GM19463 (cell line): ENCODE measurements around the gene CAMKMT.

Experiments
- ATAC-seq: cut with Tn5 transposase; IDR thresholded peaks from one replicate; pipeline ENCODE4 v1.9.1; 2021; ENCODE audit warnings: mild to moderate bottlenecking, moderate library complexity; ENCODE audit not compliant: unreplicated experiment

Gene CAMKMT

GRCh38 chr2:44723921-44724320, 362.2 kb downstream of the CAMKMT start:
- ATAC-seq = no peak

DNA sequence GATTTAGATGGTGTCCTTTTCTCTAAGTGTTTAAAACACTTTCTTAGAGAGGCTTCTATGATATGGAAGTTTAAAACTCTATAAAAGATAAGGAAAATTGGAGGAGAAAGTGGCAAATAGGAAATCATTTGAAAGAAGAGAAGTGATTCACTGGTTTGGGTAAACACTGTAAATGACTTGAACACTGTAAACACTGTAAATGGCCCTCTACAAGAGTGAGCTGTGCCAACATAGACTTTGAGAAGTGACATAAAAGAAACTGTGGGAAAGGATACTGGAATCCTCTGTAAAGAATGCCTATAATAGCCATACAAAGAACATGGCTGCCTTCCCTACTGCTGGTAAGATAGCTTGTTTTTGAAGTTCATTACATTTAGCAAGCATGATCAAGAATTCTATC, 368.8 kb downstream of the CAMKMT start:
- ATAC-seq = no peak

DNA sequence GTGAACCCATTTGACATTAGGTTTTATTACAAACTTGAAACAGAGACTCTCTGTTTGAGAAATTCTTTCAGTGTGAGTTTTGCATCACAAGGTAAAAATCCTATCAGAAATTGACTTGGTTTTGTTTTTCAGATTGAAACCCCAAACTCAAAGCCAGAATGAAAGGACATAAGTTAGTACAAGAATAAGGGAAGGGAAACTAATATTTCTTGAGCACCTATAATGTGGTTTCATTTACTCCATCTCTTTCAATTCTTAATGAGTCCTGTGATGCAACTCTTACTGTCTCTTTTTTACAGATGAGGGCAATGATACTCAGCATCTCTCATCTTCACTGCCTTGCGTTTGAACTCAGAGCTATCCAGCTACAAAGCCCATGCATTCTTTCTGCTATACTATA, 369.8 kb downstream of the CAMKMT start:
- ATAC-seq = peak; percentile 87

DNA sequence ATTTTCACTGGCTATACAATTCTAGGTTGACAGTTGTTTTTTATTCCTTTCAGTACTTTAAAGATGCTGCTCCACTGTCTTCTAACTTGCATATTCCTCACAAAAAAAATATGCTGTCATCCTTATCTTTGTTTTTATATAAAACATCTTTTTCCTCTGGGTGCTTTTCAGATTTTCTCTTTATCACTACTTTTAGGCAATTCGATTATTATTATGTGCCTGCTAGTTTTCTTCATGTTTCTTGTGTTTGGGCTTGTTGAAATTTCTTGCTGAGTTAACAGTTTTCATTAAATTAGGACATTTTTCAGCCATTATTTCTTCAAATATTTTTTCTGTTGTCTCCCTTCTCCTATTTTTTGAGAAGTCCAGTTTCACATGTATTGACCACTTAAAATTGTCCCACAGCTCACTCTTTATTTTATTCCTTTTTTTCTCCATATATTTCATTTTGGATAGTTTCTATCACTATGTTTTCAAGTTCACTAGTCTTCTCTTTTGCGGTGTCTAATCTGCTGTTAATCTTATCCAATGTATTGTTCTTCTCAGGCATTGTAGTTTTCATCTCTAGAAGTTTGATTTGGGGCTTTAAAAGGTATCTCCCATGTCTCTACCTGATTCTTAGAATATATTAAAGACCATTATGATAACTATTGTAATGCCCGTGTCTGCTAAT, 374.7 kb downstream of the CAMKMT start:
- ATAC-seq = no peak

GRCh38 chr2:44740678-44741077, 378.9 kb downstream of the CAMKMT start:
- ATAC-seq = no peak

DNA sequence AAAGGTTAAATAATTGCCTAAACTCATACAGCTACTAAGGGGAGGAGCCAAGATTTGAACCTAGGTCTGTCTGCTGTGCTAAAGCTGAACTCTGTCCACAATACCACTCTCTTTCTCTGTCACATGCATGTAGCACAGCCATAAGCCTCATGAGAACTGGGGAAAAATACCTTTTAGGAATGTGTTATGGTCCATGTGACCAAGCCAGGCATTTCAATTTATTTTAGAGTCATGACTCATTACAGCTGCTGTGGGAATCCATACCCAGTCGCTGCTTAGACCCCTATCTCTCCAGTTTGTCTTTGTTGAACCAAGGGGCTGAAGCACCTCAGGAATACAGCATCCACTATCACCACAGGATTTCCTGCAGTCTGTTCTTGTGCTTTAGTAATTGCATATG, 379.8 kb downstream of the CAMKMT start:
- no peak for ATAC-seq

- ATAC-seq = no peak
Measured at GRCh38 chr2:44742057-44742456, 380.3 kb downstream of the CAMKMT start.

- ATAC-seq = no peak
Measured at GRCh38 chr2:44743473-44743872, 381.7 kb downstream of the CAMKMT start.

DNA sequence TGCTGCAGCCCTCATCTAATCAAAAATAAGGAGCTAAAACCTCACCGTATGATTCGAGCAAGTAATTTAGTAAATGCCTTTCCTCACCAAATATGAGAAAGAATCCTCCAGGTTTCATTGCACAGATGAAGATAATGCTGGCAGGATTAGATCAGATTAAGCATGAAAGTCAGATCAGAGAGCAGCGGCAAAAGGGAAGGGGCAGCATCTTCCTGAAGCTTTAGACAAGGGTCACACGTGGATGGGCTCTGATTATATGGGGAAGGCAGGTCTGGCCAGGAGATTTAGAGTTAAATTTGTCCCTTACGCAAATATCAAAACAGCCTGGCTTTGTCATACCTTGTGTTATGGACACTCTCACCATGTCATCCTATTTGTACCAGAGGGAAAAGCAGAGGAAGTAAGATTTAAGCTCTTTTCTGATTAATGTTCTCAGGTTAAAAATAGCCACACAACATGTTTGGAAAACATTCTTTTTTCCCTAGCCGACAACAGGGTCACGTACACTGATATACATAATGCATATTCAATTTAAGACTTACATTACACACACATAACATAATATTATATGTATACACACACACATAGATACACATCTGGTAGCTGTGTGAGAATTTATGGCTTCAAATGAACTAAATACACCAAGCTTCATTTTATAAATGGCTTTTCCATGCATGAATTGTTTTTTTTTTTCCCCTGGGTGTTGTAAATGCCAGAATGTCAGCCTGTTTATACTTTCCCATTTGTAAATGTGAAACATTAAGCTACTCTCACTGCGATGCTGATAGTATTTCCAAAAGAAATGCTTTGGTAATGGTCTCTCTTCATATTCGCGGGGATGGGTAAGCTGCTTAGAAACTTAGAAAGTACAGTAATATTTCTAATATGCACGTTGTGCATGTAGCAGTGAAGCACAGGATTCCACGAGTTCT, 383.5 kb downstream of the CAMKMT start:
- no peak for ATAC-seq

DNA sequence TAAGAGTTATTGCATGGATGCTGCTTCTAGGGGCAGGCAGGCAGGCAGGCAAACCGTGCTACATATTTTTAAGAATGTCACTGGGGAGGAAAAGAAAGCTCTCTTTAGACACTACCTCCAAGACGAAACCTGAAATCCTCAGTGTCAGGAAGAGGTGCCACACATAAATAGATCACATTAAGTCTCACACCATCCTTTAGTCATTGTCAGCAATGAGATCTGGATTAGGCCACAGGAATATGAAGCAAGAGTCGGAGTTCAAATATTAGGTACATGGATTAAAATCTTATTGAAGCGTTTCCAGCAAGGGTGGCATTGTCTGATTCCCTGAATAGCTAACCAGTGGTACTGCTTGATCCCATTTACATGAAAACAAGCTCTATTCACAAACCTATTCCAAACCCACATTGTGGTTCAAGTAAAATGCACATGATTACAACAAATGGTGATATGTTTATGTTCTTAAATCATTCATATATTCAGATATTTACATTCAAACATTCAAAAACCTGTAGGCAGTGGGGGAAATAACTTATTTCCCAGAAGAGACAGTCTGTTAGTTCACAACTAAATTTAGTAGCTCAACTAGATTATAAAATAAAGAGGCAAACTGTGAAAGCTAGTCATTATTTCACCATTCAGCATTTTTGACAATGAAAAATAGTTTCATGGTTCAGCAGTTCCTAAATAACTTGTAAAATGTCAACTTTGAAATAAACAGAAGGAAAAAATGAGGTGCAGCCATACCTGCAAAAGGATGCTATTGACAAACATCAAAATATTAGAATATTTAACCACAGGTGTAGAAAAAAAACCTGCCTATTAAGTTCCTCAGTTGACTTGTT, 384.4 kb downstream of the CAMKMT start:
- no peak for ATAC-seq

DNA sequence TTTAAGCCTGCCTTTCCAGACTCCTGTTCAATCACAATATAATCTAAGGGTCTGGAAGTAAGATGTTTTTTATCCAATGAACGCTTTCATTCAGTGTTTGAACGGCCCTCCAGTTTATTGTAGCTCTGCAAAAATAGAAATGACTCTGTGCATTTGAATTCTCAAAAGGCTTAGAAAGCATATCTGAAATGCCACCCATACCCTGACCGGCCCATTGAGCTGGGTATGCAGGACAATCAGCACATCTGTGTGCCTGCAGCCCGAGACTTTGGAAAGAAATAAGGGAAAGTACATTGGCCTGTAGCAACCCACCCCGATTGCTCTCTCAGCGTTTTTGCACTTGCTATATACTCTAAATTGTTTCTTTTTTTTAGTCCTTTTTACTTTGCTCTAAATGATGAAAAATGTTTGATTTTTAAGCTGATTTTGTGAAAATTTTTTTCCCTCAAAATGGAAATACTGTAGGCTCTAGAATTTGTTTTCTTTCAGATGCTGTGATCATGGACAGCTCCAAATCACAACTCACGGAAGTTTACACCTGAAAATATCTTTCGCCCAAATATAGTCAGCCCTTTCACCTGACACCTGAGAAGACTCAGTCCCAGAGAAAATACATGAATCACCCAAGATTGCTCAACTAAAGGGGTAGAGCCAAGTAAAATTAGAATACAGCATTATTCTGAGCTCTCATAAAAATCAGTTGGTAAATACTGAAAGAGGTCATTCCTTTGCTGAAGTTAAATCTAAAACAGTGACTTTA, 385.3 kb downstream of the CAMKMT start:
- ATAC-seq = no peak

GRCh38 chr2:44747794-44748193, 386.0 kb downstream of the CAMKMT start:
- ATAC-seq = no peak

GRCh38 chr2:44751754-44752479, 390.2 kb downstream of the CAMKMT start:
- no peak for ATAC-seq

GRCh38 chr2:44752761-44753160, 391.0 kb downstream of the CAMKMT start:
- ATAC-seq = no peak

GRCh38 chr2:44753552-44754285, 392.0 kb downstream of the CAMKMT start:
- ATAC-seq = peak; percentile 99

- ATAC-seq = no peak
Measured at GRCh38 chr2:44758591-44758990, 396.8 kb downstream of the CAMKMT start.

DNA sequence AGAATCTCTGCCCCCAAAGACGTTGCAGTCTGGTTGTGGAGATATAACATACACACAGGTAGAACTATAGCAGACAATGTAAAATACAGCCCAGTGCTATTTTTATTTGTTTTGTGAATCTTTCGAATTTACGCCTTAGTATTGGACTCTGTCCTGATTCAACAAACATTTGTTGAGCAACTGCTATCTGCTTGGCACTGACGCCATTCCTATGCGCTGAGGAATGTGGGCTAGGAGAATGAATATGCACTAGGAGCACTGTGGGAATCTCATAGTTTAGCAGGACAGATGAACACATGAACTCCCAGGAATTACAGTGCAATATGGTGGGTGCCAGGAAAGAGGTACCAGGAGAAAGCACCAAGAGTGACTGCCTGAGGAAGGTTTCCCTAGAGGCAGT, 398.1 kb downstream of the CAMKMT start:
- ATAC-seq = no peak

DNA sequence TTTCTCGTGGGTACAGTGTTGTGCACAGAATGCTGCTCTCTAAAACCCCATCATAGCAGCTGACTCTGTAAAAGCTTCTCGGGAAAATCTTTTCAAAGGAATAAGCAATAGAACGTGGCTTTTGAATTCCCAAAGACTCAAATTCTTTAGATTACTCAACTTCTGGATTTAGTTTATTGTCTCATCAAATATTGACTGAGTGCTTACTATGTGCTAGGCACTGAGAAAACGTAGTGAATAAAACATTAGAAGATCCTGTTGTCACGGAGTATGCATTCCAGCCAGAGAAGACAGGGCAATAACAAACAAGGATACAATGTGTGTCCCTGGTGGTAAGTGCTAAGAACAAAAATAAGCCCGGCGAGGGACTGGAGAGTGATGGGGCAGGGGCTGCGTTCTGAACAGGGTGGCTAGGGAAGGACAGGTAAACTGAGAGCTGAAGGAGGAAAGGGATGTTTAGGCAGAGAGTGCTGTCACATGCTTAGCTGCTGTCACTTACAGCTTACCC, 401.6 kb downstream of the CAMKMT start:
- ATAC-seq = no peak

DNA sequence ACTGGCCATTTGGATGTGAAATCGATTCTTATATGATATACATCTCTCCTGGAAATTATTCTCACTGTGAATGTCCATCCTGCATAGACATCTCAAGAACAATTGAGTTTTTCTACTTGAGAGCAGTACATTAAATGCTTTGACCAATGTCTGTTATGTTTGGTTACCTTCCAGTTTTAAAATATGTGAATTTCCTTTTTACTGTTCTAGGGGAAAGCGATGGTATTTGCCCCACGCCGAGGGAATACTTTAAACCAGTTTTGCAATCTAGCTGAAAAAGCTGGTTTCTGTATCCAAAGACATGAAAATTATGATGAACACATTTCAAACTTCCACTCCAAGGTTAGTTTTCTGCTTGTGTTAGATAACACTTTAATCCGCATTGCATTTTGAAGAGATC, 404.5 kb downstream of the CAMKMT start:
- ATAC-seq = no peak
